Stimulated activated CD8-positive, alpha-beta memory T cell treated with anti-CD3 and anti-CD28 coated beads, Interleukin-7, amount 100 ng/mL, for 4 hours (primary cell): ENCODE measurements around the gene CHGA.
A peak's percentile ranks its signal among the peaks of the same experiment; 100 is the strongest.

Experiments used
- DNase-seq, 2 donors: peaks; one replicate each; pipeline ENCODE4 v3.0.0-alpha.2; 2020; ENCODE audit warnings: low read depth in 2 of 2

CHGA gene

DNA sequence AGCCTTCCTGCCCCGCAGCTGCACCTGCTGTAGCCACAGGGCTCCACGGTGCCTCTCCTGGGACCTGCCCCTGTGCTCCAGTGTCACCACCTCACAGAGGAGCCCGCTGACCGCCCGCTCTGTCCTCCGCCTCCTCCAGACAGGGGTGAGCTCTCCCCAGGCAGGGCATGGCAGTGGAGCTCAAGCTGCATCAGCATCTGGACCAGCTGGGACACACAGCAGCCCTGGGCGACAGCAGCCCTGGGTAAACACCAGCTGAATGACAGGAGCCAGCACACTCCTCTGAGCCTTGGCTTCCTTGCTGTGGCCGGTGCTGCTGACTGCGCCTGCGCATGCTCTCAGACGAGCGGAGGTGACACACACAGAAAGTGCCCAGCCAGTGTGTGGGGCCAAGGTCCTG, 22.0 kb downstream of the CHGA start:
- no peak for DNase-seq

DNA sequence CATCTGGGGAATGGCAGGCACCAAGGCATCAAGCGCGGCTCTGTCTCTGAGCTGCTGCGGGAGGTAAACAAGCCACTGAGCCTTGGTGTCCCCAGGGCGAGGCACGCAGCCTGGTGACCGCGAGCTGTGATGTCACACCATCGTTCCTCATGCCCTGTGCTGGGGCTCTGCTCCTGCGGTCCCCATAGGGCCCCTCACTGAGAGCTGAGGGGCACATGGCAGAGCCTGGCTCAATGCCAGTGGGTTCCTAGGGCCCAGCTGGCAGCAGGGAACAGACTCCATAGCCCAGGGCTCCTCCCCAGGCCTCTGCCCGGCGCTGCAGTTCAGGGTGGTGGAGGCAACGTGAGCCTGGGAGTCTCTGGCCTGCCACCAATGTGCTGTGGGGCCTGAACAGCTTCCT, 22.6 kb downstream of the CHGA start:
- no peak for DNase-seq

- DNase-seq: no peak
These were observed 23.3 kb downstream of the CHGA start for GRCh38 chr14:92945959-92946846.

DNA sequence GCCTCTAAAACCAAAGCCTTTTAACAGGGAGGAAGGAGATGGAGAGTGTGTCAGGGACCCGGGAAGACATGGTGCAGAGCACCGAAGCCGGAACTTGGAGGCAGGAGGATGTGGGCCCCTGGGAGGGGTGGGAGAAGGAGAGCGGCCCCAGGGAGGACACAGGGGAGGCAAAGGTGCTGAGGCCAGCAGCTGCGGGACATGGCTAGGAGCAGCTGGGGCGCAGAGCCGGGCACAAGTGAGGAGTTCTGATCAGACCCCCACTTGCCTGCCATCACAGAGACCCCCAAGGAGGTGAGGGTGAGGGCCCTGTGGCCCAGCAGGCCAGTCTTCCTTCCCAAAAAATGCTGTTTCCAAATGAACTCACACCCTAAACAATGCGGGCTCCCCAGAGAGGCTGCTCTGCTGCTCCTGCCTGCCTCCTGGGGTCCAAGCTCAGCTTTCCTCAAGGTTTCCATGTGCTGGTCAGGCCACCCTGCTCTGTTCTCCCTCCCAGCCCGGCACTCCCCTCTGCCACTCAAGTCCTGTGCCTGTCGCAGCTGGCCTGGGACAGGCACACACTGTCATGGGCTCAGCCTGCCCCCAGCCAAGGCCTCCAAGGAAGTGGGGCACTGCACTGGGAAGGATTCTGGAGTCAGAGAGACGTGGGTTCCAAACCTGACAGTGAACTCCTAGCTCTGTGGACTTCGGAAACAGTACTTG, 24.0 kb downstream of the CHGA start:
- DNase-seq: no peak

- no peak for DNase-seq
These were observed 25.7 kb downstream of the CHGA start for GRCh38 chr14:92948647-92949046.

- DNase-seq: no peak
These were observed 26.7 kb downstream of the CHGA start for GRCh38 chr14:92949496-92950192.

GRCh38 chr14:92950193-92950540, 27.2 kb downstream of the CHGA start:
- no peak for DNase-seq

DNA sequence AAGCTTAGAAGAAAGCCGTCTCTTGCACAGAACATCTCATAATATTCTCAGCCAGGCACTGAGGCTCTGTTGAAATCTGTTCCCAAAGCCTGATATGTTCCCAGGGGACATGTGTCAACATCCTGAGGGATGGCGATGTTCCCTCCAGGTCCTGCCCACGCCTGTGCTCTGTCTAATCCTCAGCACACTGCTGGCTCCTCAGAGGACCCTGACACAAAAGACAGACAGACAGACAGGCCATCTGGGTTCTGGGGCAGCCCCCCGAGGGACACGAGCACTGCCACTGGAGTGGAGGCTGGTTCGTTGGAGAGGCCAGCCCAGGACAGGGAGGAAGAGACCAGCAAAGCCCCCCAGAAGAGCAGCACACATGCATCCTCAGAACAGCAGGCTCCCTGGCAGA, 27.8 kb downstream of the CHGA start:
- no peak for DNase-seq

GRCh38 chr14:92951261-92951660, 28.3 kb downstream of the CHGA start:
- DNase-seq: no peak

DNA sequence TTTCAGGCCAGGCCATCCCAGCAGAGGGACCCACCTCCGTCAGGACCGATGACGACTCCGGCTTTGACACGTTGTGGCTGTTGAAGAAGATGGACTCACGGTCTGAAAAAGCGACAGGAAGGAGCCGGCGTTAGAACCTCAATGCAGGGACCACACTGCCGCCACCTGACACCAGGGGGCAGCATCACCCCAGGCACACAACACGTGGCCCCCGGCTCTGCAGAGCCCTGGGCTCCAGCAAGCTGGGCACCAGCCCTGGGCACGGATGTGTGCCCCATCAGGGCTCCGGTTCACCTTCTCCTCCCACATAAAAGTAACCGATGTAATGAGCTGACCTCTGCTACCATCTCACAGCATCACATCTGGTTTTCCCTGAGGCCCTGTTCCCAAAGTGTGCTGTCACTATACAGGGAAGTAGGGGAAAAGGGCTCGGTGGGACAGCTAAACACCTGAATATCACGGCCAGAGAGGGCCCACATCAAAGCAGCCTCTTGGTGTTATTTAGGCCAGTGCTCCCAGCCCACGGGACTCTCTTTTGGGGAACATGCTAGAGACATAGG, 29.0 kb downstream of the CHGA start:
- DNase-seq: peak; percentile 60 to 63

- DNase-seq: no peak
These were observed 29.7 kb downstream of the CHGA start for GRCh38 chr14:92952481-92953298.

- no peak for DNase-seq
These were observed 30.6 kb downstream of the CHGA start for GRCh38 chr14:92953526-92953925.

DNA sequence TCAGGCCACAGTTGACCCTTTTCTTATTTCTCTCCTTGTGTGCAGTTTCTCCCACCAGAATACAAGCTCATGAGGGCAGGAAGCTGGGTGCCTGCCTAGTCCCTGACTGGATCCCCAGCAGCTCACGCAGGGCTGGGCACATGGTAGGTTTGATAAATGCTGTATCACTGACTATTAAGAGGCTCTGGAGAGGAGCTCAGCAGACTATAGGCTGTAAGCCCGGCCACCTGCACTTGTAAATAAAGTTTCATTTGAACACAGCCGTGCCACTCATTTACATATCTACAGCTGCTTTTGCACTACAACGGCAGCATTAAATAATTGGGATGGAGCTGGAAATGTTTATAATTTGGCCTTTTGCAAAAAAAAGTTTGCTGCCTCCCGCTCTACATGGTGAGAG, 32.0 kb downstream of the CHGA start:
- DNase-seq: no peak

DNA sequence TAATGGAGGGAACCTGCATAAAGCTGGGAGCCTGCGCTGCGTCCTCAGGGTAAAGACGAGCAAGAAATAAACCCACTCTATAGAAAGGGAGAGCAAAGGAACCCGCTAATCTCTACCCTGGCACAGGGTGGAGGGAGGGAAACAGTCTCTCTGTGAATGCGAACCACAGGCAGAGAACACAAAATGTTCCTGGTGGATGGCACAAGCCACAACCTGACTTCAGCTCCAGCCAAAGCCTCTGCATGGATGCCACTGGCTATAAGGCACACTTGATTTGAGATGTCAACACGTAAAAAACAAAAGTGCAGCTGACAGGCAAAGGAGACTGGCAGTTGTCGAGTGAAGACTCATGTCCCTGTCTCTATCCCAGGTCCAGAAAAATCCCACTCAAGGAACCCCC, 32.4 kb downstream of the CHGA start:
- DNase-seq: no peak

DNA sequence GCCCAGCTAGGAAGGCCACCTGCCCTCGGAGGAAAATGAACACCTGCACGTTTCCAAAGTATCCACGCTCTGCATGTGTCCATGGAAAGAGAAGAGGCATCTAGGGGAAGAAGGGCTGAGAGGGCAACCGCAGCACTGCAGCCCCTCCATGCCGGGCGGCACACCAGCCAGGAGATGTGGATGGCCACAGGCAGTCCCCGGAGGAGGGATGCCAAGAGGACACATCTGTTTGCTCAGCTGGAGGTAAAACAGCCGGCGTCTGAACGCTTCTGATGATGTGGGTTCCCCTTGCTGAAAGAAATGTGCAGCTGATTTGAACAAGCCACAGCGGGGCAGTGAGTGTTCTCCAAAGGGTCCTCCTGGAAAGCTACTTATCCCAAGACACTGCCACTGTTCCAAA, 34.0 kb downstream of the CHGA start:
- DNase-seq: no peak

DNA sequence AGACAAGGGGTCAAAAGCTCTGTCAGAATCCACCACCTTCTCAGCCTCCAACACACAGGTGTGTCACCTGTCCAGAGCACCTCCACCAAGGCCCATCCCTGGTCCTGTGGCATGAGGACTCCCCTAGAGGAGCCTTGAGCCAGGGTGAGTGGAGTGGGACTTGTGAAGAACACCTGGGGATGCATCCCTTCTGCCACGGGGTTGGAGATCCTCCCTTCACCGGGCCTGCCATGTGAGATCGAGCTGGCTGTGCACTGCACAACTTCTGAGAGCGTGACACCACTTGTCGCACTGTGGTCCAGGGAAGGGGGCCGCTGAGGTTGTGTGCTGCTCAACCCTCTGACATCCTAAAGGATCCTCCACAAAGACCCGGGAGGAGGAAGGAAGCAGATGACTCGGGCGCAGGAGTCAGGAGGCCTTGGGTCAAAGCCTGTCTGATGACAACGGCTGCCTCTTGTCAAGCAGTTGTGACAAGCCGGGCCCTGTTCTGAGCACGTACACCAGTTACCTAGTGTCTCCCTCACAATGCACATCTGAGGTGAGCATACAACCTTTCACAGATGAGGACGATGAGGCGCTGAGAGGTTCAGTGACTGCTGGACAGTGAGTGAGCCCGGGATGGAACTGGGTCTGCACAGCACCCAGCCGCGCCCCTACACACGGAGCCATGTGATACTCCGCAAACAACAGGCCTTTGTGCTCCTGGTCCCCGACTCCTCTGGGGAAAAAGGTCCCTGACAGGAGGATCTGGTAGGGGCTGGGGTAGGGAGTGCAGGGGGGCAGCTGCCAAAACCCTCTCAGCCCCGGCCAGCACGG, 35.6 kb downstream of the CHGA start:
- DNase-seq: no peak

- no peak for DNase-seq
These were observed 36.2 kb downstream of the CHGA start for GRCh38 chr14:92959189-92959531.

- DNase-seq: no peak
These were observed 37.1 kb downstream of the CHGA start for GRCh38 chr14:92959761-92960680.

GRCh38 chr14:92960706-92961566, 38.0 kb downstream of the CHGA start:
- no peak for DNase-seq
